ENCODE results near the gene ZNF618. TPM values are rescaled to one million over a fixed set of nuclear protein-coding genes. Genes with fewer than 3 reads are reported as not detected.

Gene ZNF618
- total RNA-seq, 1 experiment from 2014 or later = 3.4 TPM

DNA sequence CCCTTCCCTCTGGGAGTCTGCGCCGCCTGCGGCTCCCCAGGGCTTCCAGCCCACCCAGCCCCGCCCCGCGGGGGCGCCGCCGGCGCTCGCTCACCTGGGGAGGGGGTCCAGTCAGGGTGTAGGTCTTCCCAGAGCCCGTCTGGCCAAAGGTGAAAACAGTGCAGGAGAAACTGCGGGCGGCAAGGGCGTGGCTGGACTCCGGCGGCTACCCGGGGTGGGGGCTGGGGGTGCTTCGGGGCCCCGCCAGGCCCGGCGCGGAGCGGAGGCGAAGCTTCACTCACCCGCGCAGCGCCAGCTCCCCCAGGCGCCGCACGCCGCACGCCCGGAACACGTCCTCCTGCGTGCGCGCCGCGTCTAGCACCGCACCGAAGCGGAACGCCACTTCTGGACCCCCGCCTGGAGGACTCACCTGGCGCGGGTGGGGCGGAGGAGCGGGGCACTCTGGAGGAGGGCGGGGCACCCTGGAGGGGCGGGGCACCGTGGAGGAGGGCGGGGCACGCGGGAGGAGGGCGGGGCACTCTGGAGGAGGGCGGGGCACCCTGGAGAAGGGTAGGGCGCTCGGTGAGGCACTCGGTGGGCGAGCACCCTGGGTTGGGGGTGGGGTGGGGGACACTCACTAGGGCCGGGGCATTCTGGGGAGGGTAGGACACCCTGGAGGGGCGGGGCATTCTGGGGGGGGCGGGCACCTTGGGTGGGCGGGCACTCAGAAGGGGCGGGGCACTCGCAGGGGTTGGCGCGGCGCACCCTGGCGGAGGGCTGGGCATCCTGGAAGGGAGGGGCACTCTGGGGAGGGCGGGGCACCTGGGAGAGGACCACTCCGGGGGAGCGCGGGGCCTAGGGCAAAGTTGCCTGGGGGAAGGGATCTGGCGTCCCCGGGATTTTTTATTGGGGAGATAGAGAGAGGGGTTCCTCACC is 222.2 kb downstream of the ZNF618 start:
- no peak for DNase-seq (ENCODE audit: low spot score)

DNA sequence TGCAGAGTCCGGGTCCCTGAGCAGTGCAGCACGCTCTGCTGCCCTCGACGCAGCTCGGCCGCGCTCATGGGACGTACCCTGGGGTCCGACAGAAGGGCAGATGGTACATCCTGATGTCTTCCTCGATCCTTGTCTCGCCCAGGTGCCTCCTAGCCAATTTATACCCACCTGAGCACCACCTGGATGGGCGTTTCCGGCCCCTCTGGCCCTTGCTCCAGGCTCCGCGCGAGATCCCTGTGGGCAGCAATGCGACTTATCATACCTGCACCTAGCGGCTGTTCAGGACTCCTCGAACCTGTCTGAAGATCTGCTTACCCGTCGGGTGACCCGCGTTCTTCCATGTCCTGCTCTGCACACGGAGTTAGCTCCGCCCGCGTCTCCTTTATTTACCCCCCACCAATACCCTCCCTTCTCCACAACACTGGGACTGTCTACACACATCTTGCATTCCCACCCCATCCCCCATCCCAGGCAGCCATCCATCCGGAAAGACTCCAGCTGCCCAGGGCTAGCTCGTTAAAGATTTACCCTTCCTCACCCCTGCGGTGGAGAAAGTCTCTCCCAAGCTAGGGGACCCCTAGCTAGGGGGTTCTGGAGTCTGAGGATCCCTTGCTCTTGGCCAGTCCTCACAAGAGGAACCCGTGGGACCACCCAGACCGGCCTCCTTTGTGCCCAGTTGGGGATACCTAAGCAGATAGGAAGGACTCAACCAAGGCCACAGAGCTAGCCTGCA is 223.0 kb downstream of the ZNF618 start, which contains the start of gene KIF12:
Gene KIF12 (minus strand): TSS at position 357 of the 733 bp plus-strand sequence. CDS start 16 bp downstream, at position 341.
- no peak for DNase-seq (ENCODE audit: low spot score)

- no peak for DNase-seq (ENCODE audit: low spot score)
Observed at GRCh38 chr9:114099669-114100270, 223.7 kb downstream of the ZNF618 start.

- DNase-seq (ENCODE audit: low spot score) = no peak
Observed at GRCh38 chr9:114100536-114100935, 224.4 kb downstream of the ZNF618 start.

DNA sequence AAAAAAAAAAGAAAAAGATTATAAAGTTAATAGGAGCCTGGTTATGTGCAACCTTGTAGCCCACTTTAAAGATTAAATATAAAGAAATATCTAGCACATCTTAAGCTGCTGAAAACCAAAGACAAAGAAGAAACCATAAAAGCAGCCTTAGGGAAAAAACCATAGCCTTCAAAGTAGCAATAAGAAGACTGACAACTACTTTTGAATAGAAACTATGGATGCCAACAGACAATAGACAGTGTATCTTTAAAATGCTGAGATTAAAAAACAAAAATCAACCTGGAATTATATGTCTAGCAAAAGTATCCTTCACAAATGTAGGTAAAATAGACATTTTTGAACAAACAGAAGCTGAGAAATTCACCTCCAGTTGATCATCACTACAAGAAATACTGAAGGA is 226.4 kb downstream of the ZNF618 start:
- DNase-seq (ENCODE audit: low spot score) = no peak

GRCh38 chr9:114105236-114105635 is 229.1 kb downstream of the ZNF618 start:
- DNase-seq (ENCODE audit: low spot score) = no peak

Other genes with a start within 250 kb of the ZNF618 start
- gene AMBP, start 202.0 kb downstream of the ZNF618 start, total RNA-seq (2014; rRNA removed; shearing (Covaris generic)) = 0.79 and 1.7 TPM in 2 replicates
- gene KIF12, start 223.0 kb downstream of the ZNF618 start, total RNA-seq (2014; rRNA removed; shearing (Covaris generic)) = 0.03 and 0.07 TPM in 2 replicates